ENCODE measurements around the gene PPP3R1.

GRCh38 chr2:68248806-68249205, 3.5 kb downstream of the PPP3R1 start:
- no peak for TF ChIP-seq CTCF (IDR thresholded peaks at IDR 0.05)
- TF ChIP-seq POLR2A (IDR thresholded peaks at IDR 0.05), result no peak
